HepG2 (cell line): ENCODE measurements around the gene GNAI2. TPM values are rescaled to one million over a fixed set of nuclear protein-coding genes. Genes with fewer than 3 reads are reported as not detected.

Experiments
- ARID2 ChIP-seq: sonication (generic); formaldehyde crosslinking; IDR thresholded peaks from 2 replicates; pipeline ENCODE4 v1.8.1; 2022; ENCODE audit warnings: mild to moderate bottlenecking, missing genetic modification reagents, borderline replicate concordance
- ATM ChIP-seq: fragments of 450-650 bp; IDR thresholded peaks from 2 replicates; pipeline ENCODE4 v1.7.1; 2017; ENCODE audit warnings: mild to moderate bottlenecking, borderline replicate concordance
- CREBL2 ChIP-seq: sonication (generic); formaldehyde crosslinking; IDR thresholded peaks from 2 replicates; pipeline ENCODE4 v1.8.1; 2023; ENCODE audit warnings: missing genetic modification reagents, mild to moderate bottlenecking, borderline replicate concordance
- GLI4 ChIP-seq: sonication (generic); formaldehyde crosslinking; IDR thresholded peaks from 2 replicates; pipeline ENCODE4 v1.5.1; 2020; ENCODE audit warnings: missing genetic modification reagents, mild to moderate bottlenecking, moderate library complexity, borderline replicate concordance
- HOXA7 ChIP-seq: sonication (generic); formaldehyde crosslinking; IDR thresholded peaks from 2 replicates; pipeline ENCODE4 v1.8.1; 2022; ENCODE audit warnings: mild to moderate bottlenecking, missing genetic modification reagents, moderate library complexity
- MXI1 ChIP-seq: IDR thresholded peaks from 3 replicates; pipeline ENCODE4 v1.6.1; 2012; ENCODE audit warnings: low read depth, low read length, inconsistent platforms, borderline replicate concordance
- NAIF1 ChIP-seq: sonication (generic); formaldehyde crosslinking; IDR thresholded peaks from 2 replicates; pipeline ENCODE4 v1.5.0; 2020; ENCODE audit warnings: mild to moderate bottlenecking, missing genetic modification reagents, borderline replicate concordance
- NBN ChIP-seq: fragments of 450-650 bp; conservative IDR thresholded peaks from 2 replicates; pipeline ENCODE4 v1.6.1; 2017
- NFKBIZ ChIP-seq: IDR thresholded peaks from 2 replicates; pipeline ENCODE4 v1.6.1; 2018; ENCODE audit warnings: missing genetic modification reagents, missing compliant biosample characterization
- NR1H2 ChIP-seq: sonication (generic); formaldehyde crosslinking; IDR thresholded peaks from 2 replicates; pipeline ENCODE4 v1.8.1; 2022; ENCODE audit warnings: low read depth, missing genetic modification reagents, borderline replicate concordance
- SALL1 ChIP-seq: sonication (generic); formaldehyde crosslinking; IDR thresholded peaks from 2 replicates; pipeline ENCODE4 v1.8.0; 2022; ENCODE audit warnings: mild to moderate bottlenecking, missing genetic modification reagents
- SALL2 ChIP-seq: sonication (generic); formaldehyde crosslinking; IDR thresholded peaks from 2 replicates; pipeline ENCODE4 v1.8.1; 2023; ENCODE audit warnings: mild to moderate bottlenecking, missing genetic modification reagents, inconsistent platforms
- SP140L ChIP-seq: sonication (generic); formaldehyde crosslinking; IDR thresholded peaks from 2 replicates; pipeline ENCODE4 v1.4.0; 2020; ENCODE audit warnings: missing genetic modification reagents, borderline replicate concordance
- SRY ChIP-seq: sonication (generic); formaldehyde crosslinking; IDR thresholded peaks from 2 replicates; pipeline ENCODE4 v1.8.0; 2022; ENCODE audit warnings: mild to moderate bottlenecking, missing genetic modification reagents
- TAF1 ChIP-seq: sonication (generic); formaldehyde crosslinking; IDR thresholded peaks from 2 replicates; pipeline ENCODE4 v1.4.0; 2020; ENCODE audit warnings: missing genetic modification reagents
- TRIM22 ChIP-seq: fragments of 450-650 bp; IDR thresholded peaks from 2 replicates; pipeline ENCODE4 v1.6.1; 2017
- ZBTB43 ChIP-seq: sonication (generic); formaldehyde crosslinking; conservative IDR thresholded peaks from 2 replicates; pipeline ENCODE4 v1.4.0; 2020; ENCODE audit warnings: missing genetic modification reagents
- ZC3H13 ChIP-seq: sonication (generic); formaldehyde crosslinking; IDR thresholded peaks from 2 replicates; pipeline ENCODE4 v1.8.1; 2023; ENCODE audit warnings: mild to moderate bottlenecking, missing genetic modification reagents, moderate library complexity
- ZFP91 ChIP-seq: sonication (generic); formaldehyde crosslinking; IDR thresholded peaks from 2 replicates; pipeline ENCODE4 v1.9.0; 2022; ENCODE audit warnings: missing genetic modification reagents, mild to moderate bottlenecking, borderline replicate concordance
- ZNF124 ChIP-seq: sonication (generic); formaldehyde crosslinking; IDR thresholded peaks from 2 replicates; pipeline ENCODE4 v1.4.0; 2020; ENCODE audit warnings: missing genetic modification reagents
- ZNF296 ChIP-seq: sonication (generic); formaldehyde crosslinking; conservative IDR thresholded peaks from 2 replicates; pipeline ENCODE4 v1.5.0; 2020; ENCODE audit warnings: mild to moderate bottlenecking, missing genetic modification reagents
- ZNF34 ChIP-seq: sonication (generic); formaldehyde crosslinking; IDR thresholded peaks from 2 replicates; pipeline ENCODE4 v1.4.0; 2020; ENCODE audit warnings: mild to moderate bottlenecking, missing genetic modification reagents, borderline replicate concordance
- ZNF616 ChIP-seq: sonication (generic); formaldehyde crosslinking; IDR thresholded peaks from 2 replicates; pipeline ENCODE4 v1.5.0; 2020; ENCODE audit warnings: low read depth, mild to moderate bottlenecking, missing genetic modification reagents
- ZNF7 ChIP-seq: IDR thresholded peaks from 2 replicates; pipeline ENCODE4 v1.6.1; 2016; ENCODE audit warnings: missing biosample characterization, missing genetic modification reagents
- polyA plus RNA-seq, 8 experiments: library from polyadenylated mRNA; depleted of rRNA in 3 of 8; stranded (reverse) in 7 of 8; unstranded in 1 of 8; fragments of >200 nt; fragmentation: Illumina TruSeq in 4 of 8; extraction: Trizol in 4 of 8; gene quantifications; 2 replicates each; pipeline versions ENCODE4 v1.2.1 to v1.2.3, GENCODE V29; 2011 to 2016; ENCODE audit warnings: low read depth in 4 of 8, missing spikeins in 1 of 8, mixed read lengths in 1 of 8; ENCODE audit not compliant: insufficient read depth in 1 of 8
- total RNA-seq, 5 experiments: library from RNA; depleted of rRNA; stranded (reverse); fragments of >200 nt; fragmentation: Illumina TruSeq; extraction: Trizol; gene quantifications; 2 replicates each; pipeline ENCODE4 v1.2.3, GENCODE V29; 2016; ENCODE audit warnings: low read depth in 1 of 5
- TF ChIP-seq, protein P1 (sequence below): sonication (generic); formaldehyde crosslinking; conservative IDR thresholded peaks from 2 replicates; pipeline ENCODE4 v1.8.0; 2022; ENCODE audit warnings: mild to moderate bottlenecking, moderate library complexity, missing genetic modification reagents

The GNAI2 gene
- total and polyA plus RNA-seq, 2 of the 13 experiments (the other 11 are each of a cell fraction or from before 2014, with no cell fraction given) = 51.1 to 66.2 TPM

- TF ChIP-seq TRIM22 (no peak), ZNF7 (CRISPR knock-in tag) (no peak), NR1H2 (CRISPR knock-in tag) (no peak), ZC3H13 (CRISPR knock-in tag) (no peak), CREBL2 (CRISPR knock-in tag) (no peak), SALL1 (peak; percentile 55), ZNF296 (no peak), ZFP91 (CRISPR knock-in tag) (no peak), ARID2 (CRISPR knock-in tag) (no peak), ATM (no peak), ZNF616 (CRISPR knock-in tag) (no peak), MXI1 (peak; percentile 62; the same call in 1 of the 3 replicates), SP140L (CRISPR knock-in tag) (no peak), HOXA7 (no peak), NBN (no peak), TAF1 (CRISPR knock-in tag) (peak; percentile 91), GLI4 (no peak), SRY (no peak), NAIF1 (no peak), ZBTB43 (CRISPR knock-in tag) (no peak), ZNF124 (CRISPR knock-in tag) (no peak), SALL2 (CRISPR knock-in tag) (peak; percentile 78), ZNF34 (CRISPR knock-in tag) (no peak), NFKBIZ (no peak)
- TF ChIP-seq, protein P1, sequence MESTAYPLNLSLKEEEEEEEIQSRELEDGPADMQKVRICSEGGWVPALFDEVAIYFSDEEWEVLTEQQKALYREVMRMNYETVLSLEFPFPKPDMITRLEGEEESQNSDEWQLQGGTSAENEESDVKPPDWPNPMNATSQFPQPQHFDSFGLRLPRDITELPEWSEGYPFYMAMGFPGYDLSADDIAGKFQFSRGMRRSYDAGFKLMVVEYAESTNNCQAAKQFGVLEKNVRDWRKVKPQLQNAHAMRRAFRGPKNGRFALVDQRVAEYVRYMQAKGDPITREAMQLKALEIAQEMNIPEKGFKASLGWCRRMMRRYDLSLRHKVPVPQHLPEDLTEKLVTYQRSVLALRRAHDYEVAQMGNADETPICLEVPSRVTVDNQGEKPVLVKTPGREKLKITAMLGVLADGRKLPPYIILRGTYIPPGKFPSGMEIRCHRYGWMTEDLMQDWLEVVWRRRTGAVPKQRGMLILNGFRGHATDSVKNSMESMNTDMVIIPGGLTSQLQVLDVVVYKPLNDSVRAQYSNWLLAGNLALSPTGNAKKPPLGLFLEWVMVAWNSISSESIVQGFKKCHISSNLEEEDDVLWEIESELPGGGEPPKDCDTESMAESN (CRISPR knock-in tag) = no peak
Observed at GRCh38 chr3:50235716-50236483, at the start of gene GNAI2 (continued).
